HT-29 (cell line): ENCODE data around the gene SLC35D2. TPM values are rescaled to one million over a fixed set of nuclear protein-coding genes. Genes with fewer than 3 reads are reported as not detected.
"Not testable (repeated sequence)": the region's sequence is repeated elsewhere in the genome, so short reads cannot be mapped to it uniquely, and the experiment has no call there.

Experiments
- DNase-seq: peaks from one replicate; pipeline ENCODE4 v3.0.0-alpha.2; 2015; ENCODE audit warnings: low spot score
- total RNA-seq: library from RNA; depleted of rRNA; stranded (reverse); fragments of >200 nt; shearing (Covaris generic); gene quantifications from 2 replicates; pipeline ENCODE4 v1.2.3, GENCODE V29; 2014

The SLC35D2 gene
- total RNA-seq, 1 experiment from 2014 or later = 25.2 TPM

GRCh38 chr9:96400132-96400910, 16.8 kb upstream of the SLC35D2 start:
- no peak for DNase-seq

- DNase-seq = no peak
These were observed 15.8 kb upstream of the SLC35D2 start for GRCh38 chr9:96399325-96399633.

GRCh38 chr9:96398582-96399324, 15.2 kb upstream of the SLC35D2 start:
- DNase-seq = no peak

- no peak for DNase-seq
These were observed 12.5 kb upstream of the SLC35D2 start for GRCh38 chr9:96395964-96396363.

- no peak for DNase-seq
These were observed 11.5 kb upstream of the SLC35D2 start for GRCh38 chr9:96394832-96395496.

- DNase-seq = no peak
These were observed 8.8 kb upstream of the SLC35D2 start for GRCh38 chr9:96392263-96392662.

GRCh38 chr9:96391021-96391765, 7.7 kb upstream of the SLC35D2 start:
- peak; percentile 41 for DNase-seq

GRCh38 chr9:96388144-96388543, 4.6 kb upstream of the SLC35D2 start:
- no peak for DNase-seq

- DNase-seq = no peak
These were observed 2.6 kb upstream of the SLC35D2 start for GRCh38 chr9:96386157-96386556.

GRCh38 chr9:96382839-96383164, 709 bp downstream of the SLC35D2 start:
- DNase-seq = no peak

- DNase-seq = no peak
These were observed 1.3 kb downstream of the SLC35D2 start for GRCh38 chr9:96382175-96382574.

- no peak for DNase-seq
These were observed 1.8 kb downstream of the SLC35D2 start for GRCh38 chr9:96381696-96382095.

- no peak for DNase-seq
These were observed 2.4 kb downstream of the SLC35D2 start for GRCh38 chr9:96381125-96381524.

- no peak for DNase-seq
These were observed 4.0 kb downstream of the SLC35D2 start for GRCh38 chr9:96379461-96379860.

- DNase-seq = no peak
These were observed 5.3 kb downstream of the SLC35D2 start for GRCh38 chr9:96378187-96378586.

GRCh38 chr9:96376891-96377874, 6.3 kb downstream of the SLC35D2 start:
- peak; percentile 21 for DNase-seq

- not testable (repeated sequence) for DNase-seq
These were observed 8.0 kb downstream of the SLC35D2 start for GRCh38 chr9:96375507-96375906.

- DNase-seq = no peak
These were observed 15.6 kb downstream of the SLC35D2 start for GRCh38 chr9:96367943-96368342.

- DNase-seq = no peak
These were observed 20.1 kb downstream of the SLC35D2 start for GRCh38 chr9:96363175-96363967.

- not testable (repeated sequence) for DNase-seq
These were observed 21.4 kb downstream of the SLC35D2 start for GRCh38 chr9:96362119-96362518.
